PC-3 (cell line): ENCODE data around the gene ANTXR1.

Experiments used
- EZH2 ChIP-seq: fragments of 300-600 bp; sonication (generic); IDR thresholded peaks from one replicate; pipeline ENCODE4 v1.6.1; 2017; ENCODE audit warnings: antibody characterized with exemption, mild to moderate bottlenecking, low read length; ENCODE audit not compliant: unreplicated experiment
- TF ChIP-seq, protein P1 (sequence below): fragments of 300-600 bp; sonication (generic); conservative IDR thresholded peaks from 2 replicates; pipeline ENCODE4 v1.5.1; 2017; ENCODE audit warnings: antibody characterized with exemption, low read depth, mild to moderate bottlenecking, low read length

GRCh38 chr2:69154106-69154505 lies 141.1 kb downstream of the ANTXR1 start:
- TF ChIP-seq, protein P1, sequence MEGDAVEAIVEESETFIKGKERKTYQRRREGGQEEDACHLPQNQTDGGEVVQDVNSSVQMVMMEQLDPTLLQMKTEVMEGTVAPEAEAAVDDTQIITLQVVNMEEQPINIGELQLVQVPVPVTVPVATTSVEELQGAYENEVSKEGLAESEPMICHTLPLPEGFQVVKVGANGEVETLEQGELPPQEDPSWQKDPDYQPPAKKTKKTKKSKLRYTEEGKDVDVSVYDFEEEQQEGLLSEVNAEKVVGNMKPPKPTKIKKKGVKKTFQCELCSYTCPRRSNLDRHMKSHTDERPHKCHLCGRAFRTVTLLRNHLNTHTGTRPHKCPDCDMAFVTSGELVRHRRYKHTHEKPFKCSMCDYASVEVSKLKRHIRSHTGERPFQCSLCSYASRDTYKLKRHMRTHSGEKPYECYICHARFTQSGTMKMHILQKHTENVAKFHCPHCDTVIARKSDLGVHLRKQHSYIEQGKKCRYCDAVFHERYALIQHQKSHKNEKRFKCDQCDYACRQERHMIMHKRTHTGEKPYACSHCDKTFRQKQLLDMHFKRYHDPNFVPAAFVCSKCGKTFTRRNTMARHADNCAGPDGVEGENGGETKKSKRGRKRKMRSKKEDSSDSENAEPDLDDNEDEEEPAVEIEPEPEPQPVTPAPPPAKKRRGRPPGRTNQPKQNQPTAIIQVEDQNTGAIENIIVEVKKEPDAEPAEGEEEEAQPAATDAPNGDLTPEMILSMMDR, result no peak
- no peak for TF ChIP-seq EZH2
